ES-I3 (cell line): ENCODE measurements around the gene PRKAR1B.
"Not testable (repeated sequence)": the region's sequence is repeated elsewhere in the genome, so short reads cannot be mapped to it uniquely, and the experiment has no call there.

Experiments used
- H3K36me3 ChIP-seq: 2 replicates; pipeline ENCODE4 v1.6.1; 2013; ENCODE audit warnings: mild to moderate bottlenecking, low read length, control low read depth, moderate library complexity; ENCODE audit not compliant: insufficient read depth
- H3K4me1 ChIP-seq: 2 replicates; pipeline ENCODE4 v1.6.1; 2013; ENCODE audit warnings: mild to moderate bottlenecking, control low read depth, low read length; ENCODE audit not compliant: insufficient read depth
- H3K9ac ChIP-seq: 2 replicates; pipeline ENCODE4 v1.6.1; 2013; ENCODE audit warnings: low read depth, mild to moderate bottlenecking, low read length, moderate library complexity
- H3K9me3 ChIP-seq: 2 replicates; pipeline ENCODE4 v1.6.1; 2013; ENCODE audit warnings: mild to moderate bottlenecking, low read length, moderate library complexity; ENCODE audit not compliant: control insufficient read depth, insufficient read depth

Gene PRKAR1B

GRCh38 chr7:751826-752225, 24.7 kb upstream of the PRKAR1B start:
- Histone ChIP-seq H3K4me1 (no peaks in the 10 kb centered on the region), H3K36me3 (peaks cover 4% of the 10 kb centered on the region), H3K9ac (no peak overlapping the region), H3K9me3 (no peaks in the 10 kb centered on the region)

GRCh38 chr7:750111-750905, 23.2 kb upstream of the PRKAR1B start:
- Histone ChIP-seq H3K9me3 (no peaks in the 10 kb centered on the region), H3K4me1 (no peaks in the 10 kb centered on the region), H3K9ac (no peak overlapping the region), H3K36me3 (peaks cover 5% of the 10 kb centered on the region; the same call in 1 of the 2 replicates)

GRCh38 chr7:749140-749551, 22.1 kb upstream of the PRKAR1B start:
- Histone ChIP-seq H3K4me1 (no peaks in the 10 kb centered on the region), H3K9ac (no peak overlapping the region), H3K36me3 (peaks cover 9% of the 10 kb centered on the region; the same call in 1 of the 2 replicates), H3K9me3 (no peaks in the 10 kb centered on the region)

- Histone ChIP-seq H3K36me3 (peaks cover 9% of the 10 kb centered on the region; the same call in 1 of the 2 replicates), H3K9ac (no peak overlapping the region), H3K4me1 (no peaks in the 10 kb centered on the region), H3K9me3 (no peaks in the 10 kb centered on the region)
These were observed 21.4 kb upstream of the PRKAR1B start for GRCh38 chr7:748446-748845.

GRCh38 chr7:747186-747585, 20.1 kb upstream of the PRKAR1B start:
- Histone ChIP-seq H3K9ac (no peak overlapping the region), H3K9me3 (no peaks in the 10 kb centered on the region), H3K4me1 (no peaks in the 10 kb centered on the region), H3K36me3 (peaks cover 9% of the 10 kb centered on the region; the same call in 1 of the 2 replicates)

- H3K9me3 ChIP-seq, result no peaks in the 10 kb centered on the region
- H3K9ac ChIP-seq, result no peak overlapping the region
- H3K36me3 ChIP-seq, result peaks cover 9% of the 10 kb centered on the region; the same call in 1 of the 2 replicates
- no peaks in the 10 kb centered on the region for H3K4me1 ChIP-seq
These were observed 19.3 kb upstream of the PRKAR1B start for GRCh38 chr7:746155-747061.

- no peaks in the 10 kb centered on the region for H3K4me1 ChIP-seq
- H3K36me3 ChIP-seq, result peaks cover 9% of the 10 kb centered on the region; the same call in 1 of the 2 replicates
- H3K9ac ChIP-seq, result no peak overlapping the region
- H3K9me3 ChIP-seq, result no peaks in the 10 kb centered on the region
These were observed 18.5 kb upstream of the PRKAR1B start for GRCh38 chr7:745431-746154.

GRCh38 chr7:744854-745430, 17.9 kb upstream of the PRKAR1B start:
- Histone ChIP-seq H3K9ac (no peak overlapping the region), H3K9me3 (no peaks in the 10 kb centered on the region), H3K36me3 (peaks cover 9% of the 10 kb centered on the region; the same call in 1 of the 2 replicates), H3K4me1 (no peaks in the 10 kb centered on the region)

GRCh38 chr7:744128-744520, 17.0 kb upstream of the PRKAR1B start:
- H3K4me1 ChIP-seq, H3K36me3 ChIP-seq, H3K9ac ChIP-seq, H3K9me3 ChIP-seq: not testable (repeated sequence)

- not testable (repeated sequence) for H3K9ac ChIP-seq, H3K9me3 ChIP-seq, H3K36me3 ChIP-seq, H3K4me1 ChIP-seq
These were observed 16.5 kb upstream of the PRKAR1B start for GRCh38 chr7:743341-744127.

- Histone ChIP-seq H3K36me3 (peaks cover 9% of the 10 kb centered on the region; the same call in 1 of the 2 replicates), H3K4me1 (no peaks in the 10 kb centered on the region), H3K9ac (no peak overlapping the region), H3K9me3 (no peaks in the 10 kb centered on the region)
These were observed 15.7 kb upstream of the PRKAR1B start for GRCh38 chr7:742791-743190.

- H3K36me3 ChIP-seq, result peaks cover 9% of the 10 kb centered on the region; the same call in 1 of the 2 replicates
- H3K9ac ChIP-seq, result no peak overlapping the region
- H3K9me3 ChIP-seq, result no peaks in the 10 kb centered on the region
- no peaks in the 10 kb centered on the region for H3K4me1 ChIP-seq
These were observed 14.8 kb upstream of the PRKAR1B start for GRCh38 chr7:741850-742249.

GRCh38 chr7:741191-741671, 14.2 kb upstream of the PRKAR1B start:
- H3K9me3 ChIP-seq, result no peaks in the 10 kb centered on the region
- no peak overlapping the region for H3K9ac ChIP-seq
- peaks cover 9% of the 10 kb centered on the region; the same call in 1 of the 2 replicates for H3K36me3 ChIP-seq
- H3K4me1 ChIP-seq, result no peaks in the 10 kb centered on the region
